ENCODE results near the gene COL5A1.

The COL5A1 gene

GRCh38 chr9:134858051-134858841, 216.6 kb downstream of the COL5A1 start:
- no peak for DNase-seq (ENCODE audit: low spot score)

GRCh38 chr9:134860510-134860909, 218.9 kb downstream of the COL5A1 start:
- no peak for DNase-seq (ENCODE audit: low spot score)

- DNase-seq (ENCODE audit: low spot score): no peak
Observed at GRCh38 chr9:134861595-134862334, 220.2 kb downstream of the COL5A1 start.

- no peak for DNase-seq (ENCODE audit: low spot score)
Observed at GRCh38 chr9:134863306-134863902, 221.8 kb downstream of the COL5A1 start.

- no peak for DNase-seq (ENCODE audit: low spot score)
Observed at GRCh38 chr9:134863941-134864820, 222.6 kb downstream of the COL5A1 start.

GRCh38 chr9:134864821-134865190, 223.2 kb downstream of the COL5A1 start:
- DNase-seq (ENCODE audit: low spot score): no peak

- no peak for DNase-seq (ENCODE audit: low spot score)
Observed at GRCh38 chr9:134867917-134868750, 226.5 kb downstream of the COL5A1 start.

GRCh38 chr9:134868751-134869553, 227.3 kb downstream of the COL5A1 start:
- DNase-seq (ENCODE audit: low spot score): no peak

GRCh38 chr9:134869554-134870300, 228.1 kb downstream of the COL5A1 start:
- no peak for DNase-seq (ENCODE audit: low spot score)

- DNase-seq (ENCODE audit: low spot score): no peak
Observed at GRCh38 chr9:134870301-134870694, 228.7 kb downstream of the COL5A1 start.

- no peak for DNase-seq (ENCODE audit: low spot score)
Observed at GRCh38 chr9:134870746-134871662, 229.4 kb downstream of the COL5A1 start.

- no peak for DNase-seq (ENCODE audit: low spot score)
Observed at GRCh38 chr9:134871697-134872340, 230.2 kb downstream of the COL5A1 start.

- DNase-seq (ENCODE audit: low spot score): no peak
Observed at GRCh38 chr9:134872482-134873231, 231.1 kb downstream of the COL5A1 start.

GRCh38 chr9:134875371-134875770, 233.8 kb downstream of the COL5A1 start:
- no peak for DNase-seq (ENCODE audit: low spot score)

GRCh38 chr9:134877541-134877940, 235.9 kb downstream of the COL5A1 start:
- DNase-seq (ENCODE audit: low spot score): no peak

- DNase-seq (ENCODE audit: low spot score): no peak
Observed at GRCh38 chr9:134879664-134880483, 238.3 kb downstream of the COL5A1 start.
